RWPE2 (cell line): Measurements from ENCODE around the gene C1orf74.

Experiments
- ATAC-seq: fragments of 200-7000 bp; cut with Tn5 transposase; 3 replicates; pipeline ENCODE4 v1.9.1; 2021; ENCODE audit warnings: low read depth
- DNase-seq: peaks from one replicate; pipeline ENCODE4 v3.0.0-alpha.2; 2020; ENCODE audit warnings: low spot score
- H3K27ac ChIP-seq: fragments of 450-650 bp; 2 replicates; pipeline ENCODE4 v1.5.1; 2017; ENCODE audit warnings: mild to moderate bottlenecking; ENCODE audit not compliant: poor library complexity, severe bottlenecking
- H3K27me3 ChIP-seq: fragments of 250-450 bp; sonication (Bioruptor Pico); 2 replicates; pipeline ENCODE4 v1.5.1; 2021; ENCODE audit warnings: mild to moderate bottlenecking, moderate library complexity; ENCODE audit not compliant: insufficient read depth, poor library complexity, severe bottlenecking
- H3K36me3 ChIP-seq: fragments of 250-450 bp; sonication (Bioruptor Pico); 2 replicates; pipeline ENCODE4 v1.5.1; 2020; ENCODE audit warnings: low read depth, mild to moderate bottlenecking, moderate library complexity
- H3K4me1 ChIP-seq: fragments of 250-450 bp; sonication (Bioruptor Pico); 2 replicates; pipeline ENCODE4 v1.5.1; 2021; ENCODE audit warnings: mild to moderate bottlenecking, moderate library complexity; ENCODE audit not compliant: insufficient read depth, poor library complexity, severe bottlenecking
- H3K4me3 ChIP-seq: fragments of 250-450 bp; sonication (Bioruptor Pico); 2 replicates; pipeline ENCODE4 v1.5.1; 2021; ENCODE audit warnings: mild to moderate bottlenecking, moderate library complexity; ENCODE audit not compliant: severe bottlenecking
- H3K9me3 ChIP-seq: fragments of 250-450 bp; sonication (Bioruptor Pico); 2 replicates; pipeline ENCODE4 v1.5.1; 2021; ENCODE audit warnings: mild to moderate bottlenecking, moderate library complexity; ENCODE audit not compliant: severe bottlenecking
- TF ChIP-seq, protein P1 (sequence below): fragments of 450-650 bp; IDR thresholded peaks from one replicate; pipeline ENCODE4 v1.5.1; 2017; ENCODE audit warnings: mild to moderate bottlenecking, moderate library complexity; ENCODE audit not compliant: poor library complexity, severe bottlenecking

C1orf74 gene

DNA sequence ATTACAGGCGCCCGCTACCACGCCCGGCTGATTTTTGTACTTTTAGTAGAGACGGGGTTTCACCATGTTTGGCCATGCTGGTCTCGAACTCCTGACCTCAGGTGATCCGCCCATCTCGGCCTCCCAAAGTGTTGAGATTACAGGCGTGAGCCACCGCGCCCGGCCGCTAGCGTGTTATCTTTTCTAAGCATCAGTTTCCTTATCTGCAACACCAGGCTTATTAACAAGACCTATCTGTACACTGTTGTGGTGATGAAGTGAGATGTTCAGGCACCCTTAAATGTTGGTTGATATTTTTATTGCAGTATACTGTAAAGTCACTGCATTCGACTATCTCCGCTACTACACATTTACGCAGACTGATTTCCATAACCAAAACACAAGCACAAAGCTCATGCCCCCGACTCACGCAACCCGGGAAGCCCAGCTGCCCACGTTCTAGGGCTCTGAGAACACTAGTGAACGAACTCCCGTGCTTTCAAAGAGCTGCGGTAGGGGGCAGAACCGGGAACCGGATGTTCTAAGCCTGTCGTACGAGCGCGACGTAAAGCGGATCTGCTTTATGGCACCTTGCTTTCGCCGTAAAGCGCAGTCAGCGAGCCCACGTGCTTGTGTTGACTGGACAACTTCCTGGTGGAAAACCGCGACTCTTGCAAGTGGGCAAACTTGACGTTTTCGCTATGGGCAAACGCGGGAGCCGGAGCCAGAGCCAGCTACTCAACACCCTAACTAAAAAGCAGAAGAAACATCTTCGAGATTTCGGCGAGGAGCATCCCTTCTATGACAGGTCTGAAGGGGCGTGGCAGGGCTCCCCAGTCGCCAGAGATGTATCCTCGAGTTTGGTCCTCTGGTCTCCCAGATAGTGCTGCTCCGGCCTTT is 43.3 kb upstream of the C1orf74 start, which contains the start of gene UTP25:
Gene UTP25, plus strand, starts transcription at position 589 of the 879 bp plus-strand sequence. Its CDS starts 92 bp downstream, at position 681.
- Histone ChIP-seq H3K9me3 (no peaks in the 10 kb centered on the region), H3K27ac (peak within 1 kb of the TSS; percentile 91), H3K4me3 (peak within 1 kb of the TSS; percentile 69), H3K4me1 (peaks cover 39% of the 10 kb centered on the region), H3K36me3 (0 out of 2 replicates have a peak, but pooled peaks cover 9% of the 10 kb centered on the region), H3K27me3 (no peaks in the 10 kb centered on the region)
- TF ChIP-seq, protein P1, sequence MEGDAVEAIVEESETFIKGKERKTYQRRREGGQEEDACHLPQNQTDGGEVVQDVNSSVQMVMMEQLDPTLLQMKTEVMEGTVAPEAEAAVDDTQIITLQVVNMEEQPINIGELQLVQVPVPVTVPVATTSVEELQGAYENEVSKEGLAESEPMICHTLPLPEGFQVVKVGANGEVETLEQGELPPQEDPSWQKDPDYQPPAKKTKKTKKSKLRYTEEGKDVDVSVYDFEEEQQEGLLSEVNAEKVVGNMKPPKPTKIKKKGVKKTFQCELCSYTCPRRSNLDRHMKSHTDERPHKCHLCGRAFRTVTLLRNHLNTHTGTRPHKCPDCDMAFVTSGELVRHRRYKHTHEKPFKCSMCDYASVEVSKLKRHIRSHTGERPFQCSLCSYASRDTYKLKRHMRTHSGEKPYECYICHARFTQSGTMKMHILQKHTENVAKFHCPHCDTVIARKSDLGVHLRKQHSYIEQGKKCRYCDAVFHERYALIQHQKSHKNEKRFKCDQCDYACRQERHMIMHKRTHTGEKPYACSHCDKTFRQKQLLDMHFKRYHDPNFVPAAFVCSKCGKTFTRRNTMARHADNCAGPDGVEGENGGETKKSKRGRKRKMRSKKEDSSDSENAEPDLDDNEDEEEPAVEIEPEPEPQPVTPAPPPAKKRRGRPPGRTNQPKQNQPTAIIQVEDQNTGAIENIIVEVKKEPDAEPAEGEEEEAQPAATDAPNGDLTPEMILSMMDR = peak; percentile 62
- ATAC-seq (0 out of 3 replicates have a peak, but pooled peaks have one; percentile 17), DNase-seq (peak; percentile 73)

DNA sequence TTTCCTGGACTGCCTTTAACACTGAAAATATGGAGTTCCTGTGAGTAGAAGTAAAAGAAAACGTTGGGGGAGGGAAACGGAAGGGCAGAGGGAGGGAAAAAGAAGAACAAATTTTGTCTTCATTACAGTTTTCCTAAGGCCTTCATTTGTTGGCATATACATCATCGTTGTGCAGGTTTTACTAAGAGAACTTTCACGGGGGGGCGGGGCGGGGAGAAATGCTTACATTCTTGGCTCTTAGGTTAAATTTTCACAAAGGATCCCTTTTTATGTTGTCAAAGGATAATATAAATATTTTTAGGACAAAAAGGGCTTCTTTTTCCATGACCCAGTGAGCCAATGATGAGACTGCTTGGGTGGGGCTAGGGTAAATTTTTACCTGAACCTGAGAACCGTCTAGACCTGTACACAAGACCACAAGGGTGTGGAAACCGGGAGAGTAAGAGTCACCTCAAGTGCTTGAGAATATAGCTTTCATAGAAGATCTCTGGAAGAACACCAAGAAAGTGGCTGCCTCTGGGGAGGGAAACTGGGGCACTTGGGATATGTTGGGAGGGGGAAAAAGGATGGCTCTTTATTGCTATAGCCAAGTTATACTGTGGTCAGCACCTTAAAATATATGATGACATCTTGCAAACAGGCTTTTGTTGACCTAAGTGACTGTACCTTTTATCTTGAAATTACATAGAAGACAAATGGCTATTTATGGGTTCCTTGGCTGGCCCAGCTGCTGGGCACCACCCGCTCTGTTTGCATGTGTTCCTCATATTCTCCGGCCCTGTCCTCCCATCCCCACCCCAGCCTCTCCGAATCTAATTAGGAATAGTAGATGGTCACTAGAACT is 41.5 kb upstream of the C1orf74 start:
- DNase-seq (no peak), ATAC-seq (peak; percentile 75)
- TF ChIP-seq, protein P1 = no peak
- no peaks in the 10 kb centered on the region for H3K27me3 ChIP-seq
- H3K4me3 ChIP-seq = no peak overlapping the region
- H3K27ac ChIP-seq = peak overlapping the region; percentile 91
- H3K36me3 ChIP-seq = no peaks in the 10 kb centered on the region
- peaks cover 40% of the 10 kb centered on the region for H3K4me1 ChIP-seq
- no peaks in the 10 kb centered on the region for H3K9me3 ChIP-seq

DNA sequence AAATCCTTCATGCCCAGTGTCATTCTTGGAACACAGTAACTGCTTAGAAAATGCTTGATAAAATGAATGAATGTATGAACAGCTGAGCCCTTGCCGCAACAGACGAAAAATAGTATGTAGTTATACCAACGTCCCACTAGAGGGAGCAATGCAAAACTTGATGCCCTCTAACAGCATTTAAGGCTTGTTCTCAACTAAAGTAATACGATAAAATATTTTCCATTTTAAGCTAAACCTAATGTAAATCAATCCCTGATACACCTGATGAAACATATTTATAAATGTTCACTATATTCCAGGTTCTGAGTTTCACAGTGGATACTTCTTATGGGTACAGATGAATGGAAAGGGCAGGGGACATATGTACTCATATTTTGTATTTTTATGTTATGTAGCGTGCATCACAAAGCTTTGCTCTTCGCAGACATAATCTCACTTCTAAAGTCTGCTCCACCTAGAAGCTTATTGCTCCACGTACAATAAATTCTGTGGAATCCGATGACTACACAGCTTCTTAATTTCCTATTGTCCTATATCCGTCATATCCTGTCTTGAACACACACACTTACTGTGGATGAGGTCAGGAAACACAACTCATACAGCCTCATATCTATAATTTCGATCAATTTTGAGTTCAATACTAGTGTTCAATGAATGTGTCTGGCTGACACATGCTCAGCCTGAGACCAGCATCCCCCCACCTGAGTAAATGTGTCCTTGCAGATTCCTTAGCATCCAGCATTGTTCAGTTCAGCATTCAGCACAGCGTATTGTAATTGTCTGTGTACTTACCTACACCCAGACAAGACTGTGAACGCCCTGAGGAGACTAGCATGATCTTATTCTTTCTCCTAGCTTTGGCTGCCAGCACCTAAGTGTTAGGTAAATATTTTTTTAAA is 39.0 kb upstream of the C1orf74 start:
- TF ChIP-seq, protein P1 = peak; percentile 64
- DNase-seq (no peak), ATAC-seq (peak; percentile 69)
- Histone ChIP-seq H3K9me3 (no peaks in the 10 kb centered on the region), H3K27ac (peak overlapping the region; percentile 91), H3K36me3 (no peaks in the 10 kb centered on the region), H3K27me3 (no peaks in the 10 kb centered on the region), H3K4me1 (peaks cover 37% of the 10 kb centered on the region), H3K4me3 (no peak overlapping the region)

DNA sequence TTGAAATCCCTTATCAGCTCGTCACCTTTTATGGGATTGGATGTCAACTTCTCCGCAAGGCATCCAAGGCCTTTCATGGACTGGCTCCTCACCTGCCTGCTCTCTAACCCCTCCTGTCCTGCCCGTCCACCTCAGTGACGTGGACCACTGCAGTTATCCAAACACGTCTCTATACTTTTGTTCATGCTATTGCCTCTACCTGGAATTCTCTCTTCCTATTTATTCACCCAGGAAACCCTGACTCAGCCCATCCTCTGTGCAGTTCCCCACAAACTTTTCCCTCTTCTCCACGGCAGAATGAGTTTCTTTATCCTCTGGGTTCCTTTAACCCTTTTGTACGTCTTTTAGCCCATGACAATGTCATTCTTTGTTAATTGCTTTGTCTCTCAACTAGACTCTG is 38.3 kb upstream of the C1orf74 start:
- Histone ChIP-seq H3K27me3 (no peaks in the 10 kb centered on the region), H3K4me3 (no peak overlapping the region), H3K9me3 (no peaks in the 10 kb centered on the region), H3K27ac (peak overlapping the region; percentile 91), H3K36me3 (no peaks in the 10 kb centered on the region), H3K4me1 (peaks cover 37% of the 10 kb centered on the region)
- ATAC-seq = no peak
- DNase-seq = no peak
- TF ChIP-seq, protein P1 = no peak
